Mesodermal cell (in vitro differentiated cells): ENCODE data around the gene TAOK3.

Experiments used
- H3K27ac ChIP-seq: 2 replicates; pipeline ENCODE4 v1.7.0; 2013; ENCODE audit warnings: mild to moderate bottlenecking, low read depth, low read length, moderate library complexity; ENCODE audit not compliant: severe bottlenecking
- H3K36me3 ChIP-seq: 2 replicates; pipeline ENCODE4 v1.7.1; 2013; ENCODE audit warnings: mild to moderate bottlenecking, low read length, moderate library complexity; ENCODE audit not compliant: control insufficient read depth, insufficient read depth
- H3K4me1 ChIP-seq: one replicate; pipeline ENCODE4 v1.7.1; 2013; ENCODE audit warnings: mild to moderate bottlenecking, low read length; ENCODE audit not compliant: insufficient read depth, control insufficient read depth, poor library complexity, severe bottlenecking
- H3K4me3 ChIP-seq: 2 replicates; pipeline ENCODE4 v1.7.0; 2013; ENCODE audit warnings: low read length, control low read depth, mild to moderate bottlenecking; ENCODE audit not compliant: insufficient read depth, poor library complexity, severe bottlenecking; ENCODE audit errors: extremely low read depth
- H3K9me3 ChIP-seq: 2 replicates; pipeline ENCODE4 v1.7.1; 2013; ENCODE audit warnings: mild to moderate bottlenecking, low read length, moderate library complexity; ENCODE audit not compliant: control insufficient read depth
- WGBS, 2 experiments: methylation state at CpG; one replicate each; pipeline ENCODE4 v1.1.5; 2013; ENCODE audit warnings: missing lambda C conversion rate in 2 of 2; ENCODE audit not compliant: insufficient coverage in 2 of 2; 5-methylcytosine and 5-hydroxymethylcytosine counted together

TAOK3 gene

DNA sequence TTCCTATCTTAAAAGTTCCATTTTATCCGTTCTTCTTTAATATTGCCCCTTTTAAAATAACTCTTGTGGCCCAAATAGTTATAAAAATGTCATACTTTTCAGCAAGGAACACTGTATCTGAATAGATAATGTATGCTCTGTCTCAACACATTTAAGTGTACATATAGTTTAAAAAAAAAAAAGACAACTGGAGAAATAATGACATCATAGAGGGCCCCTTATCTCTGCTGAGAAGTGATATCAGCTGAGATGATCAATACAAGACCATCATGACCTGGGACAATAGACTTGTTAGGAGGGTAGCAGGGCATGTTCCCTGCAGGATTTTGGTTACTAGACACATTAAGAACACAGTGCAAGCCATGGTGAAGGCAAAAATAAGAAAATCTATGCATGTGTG is 159.3 kb downstream of the TAOK3 start:
- WGBS, 2 experiments = no CpG with 5 or more reads among the region's 1 CpG
- Histone ChIP-seq H3K36me3 (no peaks in the 10 kb centered on the region), H3K27ac (no peak overlapping the region)

DNA sequence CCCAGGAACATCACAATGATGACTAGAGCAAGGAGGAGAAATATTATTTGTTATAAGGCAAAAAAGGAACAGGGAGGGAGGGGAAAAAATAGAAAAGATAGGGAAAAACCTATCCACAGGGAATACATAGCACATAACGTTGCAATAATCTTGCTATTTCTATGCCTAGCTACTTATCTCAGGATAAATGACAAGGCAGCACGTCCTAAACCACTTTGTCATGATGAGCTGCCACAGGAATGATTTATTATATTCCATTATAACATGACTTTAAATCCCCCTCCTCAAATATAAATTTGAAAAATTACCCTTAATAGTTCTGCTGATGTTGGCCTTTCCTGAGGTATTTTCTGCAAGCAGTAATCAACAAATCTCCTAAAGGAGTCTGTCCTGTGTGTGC is 160.1 kb downstream of the TAOK3 start:
- Histone ChIP-seq H3K36me3 (no peaks in the 10 kb centered on the region), H3K9me3 (no peaks in the 10 kb centered on the region), H3K4me1 (no peaks in the 10 kb centered on the region), H3K27ac (no peak overlapping the region), H3K4me3 (no peak overlapping the region)
- 80 to 88% methylated on average over 1 to 2 of the region's 2 CpGs for WGBS, 2 experiments

More for the DNA sequence above, 159.3 kb downstream of the TAOK3 start:
- Histone ChIP-seq H3K4me1 (no peaks in the 10 kb centered on the region), H3K4me3 (no peak overlapping the region), H3K9me3 (no peaks in the 10 kb centered on the region)

DNA sequence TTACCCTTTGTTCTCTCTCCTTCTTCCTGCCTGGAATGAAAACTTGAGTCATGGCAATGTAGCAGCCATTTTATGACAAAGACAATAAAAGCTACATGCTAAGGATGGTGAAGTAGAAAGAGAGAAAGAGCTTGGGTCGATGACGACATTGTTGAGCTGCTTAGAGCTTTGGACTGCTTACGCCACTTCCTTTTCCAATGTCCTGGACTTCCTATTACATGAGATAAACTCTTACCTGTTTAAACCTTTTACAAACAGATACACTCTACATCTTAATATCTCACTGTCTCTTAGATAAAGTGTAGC is 166.6 kb downstream of the TAOK3 start:
- Histone ChIP-seq H3K9me3 (no peaks in the 10 kb centered on the region), H3K27ac (no peak overlapping the region), H3K4me3 (no peak overlapping the region), H3K36me3 (no peaks in the 10 kb centered on the region), H3K4me1 (no peaks in the 10 kb centered on the region)
- 100% methylated on average over 2 of the region's 3 CpGs; no CpG with 5 or more reads in 1 of the 2 experiments for WGBS, 2 experiments

DNA sequence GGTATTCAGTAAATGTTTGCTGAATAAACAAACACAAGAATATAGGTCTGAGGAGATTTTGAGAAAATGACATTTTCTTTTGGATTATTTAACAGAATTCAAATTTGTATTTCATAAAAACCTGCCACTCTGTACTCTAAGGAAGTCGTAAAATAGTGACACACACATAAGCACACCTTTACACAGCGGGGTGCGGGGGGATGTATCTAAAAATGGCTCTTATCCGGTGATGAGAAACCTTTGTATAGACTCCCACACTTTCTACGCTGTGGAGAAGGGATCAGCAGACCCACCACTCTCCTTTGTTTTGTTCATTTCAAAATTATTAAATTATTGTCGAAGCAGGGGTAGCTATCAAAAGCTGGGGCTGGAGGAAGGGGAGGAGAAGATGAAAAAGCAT is 178.7 kb downstream of the TAOK3 start:
- WGBS, 2 experiments = 93 to 100% methylated on average over 1 to 3 of the region's 6 CpGs
- Histone ChIP-seq H3K27ac (no peak overlapping the region), H3K4me3 (no peak overlapping the region), H3K36me3 (no peaks in the 10 kb centered on the region), H3K4me1 (peaks cover 6% of the 10 kb centered on the region), H3K9me3 (no peaks in the 10 kb centered on the region)

DNA sequence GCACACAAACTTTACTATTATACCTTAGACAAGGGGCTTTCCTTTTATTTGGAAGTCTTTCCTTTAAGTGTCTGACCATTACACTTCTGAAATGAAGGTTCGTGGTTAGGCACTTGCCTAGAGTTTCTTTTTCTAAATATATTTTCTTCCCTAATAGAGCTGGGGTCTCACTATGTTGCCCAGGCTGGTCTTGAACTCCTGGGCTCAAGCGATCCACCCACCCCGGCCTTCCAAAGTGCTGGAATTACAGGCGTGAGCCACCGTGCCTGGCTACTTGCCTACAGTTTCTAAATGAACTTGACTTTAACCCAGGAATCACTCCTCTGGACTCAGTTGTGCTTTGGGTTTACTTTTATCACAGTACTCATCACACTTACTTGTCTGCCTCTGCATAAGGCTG is 179.2 kb downstream of the TAOK3 start:
- 90 to 94% methylated on average over 4 of the region's 5 CpGs for WGBS, 2 experiments
- H3K9me3 ChIP-seq = no peaks in the 10 kb centered on the region
- H3K36me3 ChIP-seq = no peaks in the 10 kb centered on the region
- H3K4me3 ChIP-seq = no peak overlapping the region
- no peak overlapping the region for H3K27ac ChIP-seq
- peaks cover 6% of the 10 kb centered on the region for H3K4me1 ChIP-seq

DNA sequence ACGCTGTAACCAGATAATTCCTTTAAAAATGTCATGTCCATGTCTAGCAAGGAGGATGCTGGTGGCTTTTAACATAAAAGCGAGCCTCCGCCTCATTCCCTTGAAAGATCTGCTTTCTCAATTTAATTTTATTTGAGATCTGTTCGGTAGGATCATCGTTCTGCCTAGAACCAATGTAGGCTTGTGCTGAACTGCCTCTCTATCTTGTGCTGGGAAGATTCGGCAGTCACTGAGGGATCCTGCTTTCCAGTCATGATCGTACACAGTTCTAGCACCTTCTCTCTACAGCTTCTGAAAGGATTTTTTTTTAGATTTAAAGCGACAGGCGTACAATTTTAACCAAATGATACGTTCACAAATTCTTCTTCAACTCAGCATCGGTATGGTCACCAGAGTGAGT is 182.4 kb downstream of the TAOK3 start:
- Histone ChIP-seq H3K4me1 (peaks cover 6% of the 10 kb centered on the region), H3K36me3 (no peaks in the 10 kb centered on the region), H3K4me3 (no peak overlapping the region), H3K27ac (peak overlapping the region; percentile 80), H3K9me3 (no peaks in the 10 kb centered on the region)
- 65 to 75% methylated on average over 8 to 9 of the region's 11 CpGs for WGBS, 2 experiments

DNA sequence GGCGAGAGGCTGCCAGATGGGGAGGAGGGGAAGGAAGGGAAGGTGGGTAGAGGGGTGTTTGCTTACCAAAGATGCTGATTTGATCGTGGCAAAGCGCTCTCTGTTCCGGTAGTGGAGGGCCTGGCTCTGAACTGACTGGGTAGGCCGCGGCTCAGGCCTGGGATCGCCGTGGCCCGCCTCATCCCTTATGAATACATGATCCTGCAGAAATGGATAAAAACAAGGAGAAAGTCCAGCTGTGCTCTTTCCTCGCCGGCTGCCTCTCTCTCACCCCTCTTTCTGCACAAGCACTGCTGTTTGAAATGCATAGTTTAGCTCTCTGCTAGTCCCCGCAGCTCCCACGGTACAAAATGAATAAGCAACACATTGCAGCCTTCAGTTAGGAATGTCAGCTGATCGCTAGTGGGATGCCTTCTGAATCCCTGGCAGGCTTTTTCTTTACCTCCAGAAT is 182.9 kb downstream of the TAOK3 start:
- peaks cover 6% of the 10 kb centered on the region for H3K4me1 ChIP-seq
- H3K36me3 ChIP-seq = no peaks in the 10 kb centered on the region
- 18 to 24% methylated on average over 6 to 10 of the region's 14 CpGs for WGBS, 2 experiments
- H3K27ac ChIP-seq = peak overlapping the region; percentile 80
- H3K9me3 ChIP-seq = no peaks in the 10 kb centered on the region
- peak overlapping the region; percentile 6 for H3K4me3 ChIP-seq

DNA sequence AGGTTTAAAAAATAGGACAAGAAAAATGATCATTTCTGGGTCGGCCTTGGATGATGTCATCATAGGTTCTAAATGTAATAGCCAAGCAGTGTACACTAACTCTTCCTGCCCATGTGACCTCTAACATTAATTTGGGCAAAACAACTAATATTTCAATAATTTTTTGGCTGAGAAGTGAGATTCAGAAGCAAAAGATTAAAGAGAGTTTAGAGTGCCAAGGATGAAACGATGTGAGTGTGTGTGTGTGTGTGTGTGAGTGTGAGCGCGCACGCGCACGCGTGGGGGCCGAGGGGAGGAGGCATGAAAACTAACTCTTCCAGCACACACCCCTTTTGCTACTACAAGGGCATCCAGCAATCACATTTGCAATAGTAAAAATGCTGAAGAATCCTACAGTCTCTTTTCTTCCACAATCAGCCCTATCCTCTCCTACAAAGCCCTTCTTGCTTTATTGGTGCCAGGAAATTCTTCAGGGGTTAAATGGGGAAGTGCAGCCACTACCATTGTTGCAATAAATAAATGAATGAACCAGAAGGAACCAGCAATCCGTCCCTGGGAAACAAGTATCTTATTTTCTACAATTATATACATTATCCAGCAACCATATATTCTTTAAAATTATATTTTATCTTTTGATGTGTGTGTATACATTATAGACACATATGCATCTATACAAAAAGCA is 183.9 kb downstream of the TAOK3 start:
- Histone ChIP-seq H3K4me1 (peaks cover 6% of the 10 kb centered on the region), H3K27ac (no peak overlapping the region), H3K9me3 (no peaks in the 10 kb centered on the region), H3K4me3 (no peak overlapping the region), H3K36me3 (no peaks in the 10 kb centered on the region)
- WGBS, 2 experiments = no CpG with 5 or more reads among the region's 10 CpGs

DNA sequence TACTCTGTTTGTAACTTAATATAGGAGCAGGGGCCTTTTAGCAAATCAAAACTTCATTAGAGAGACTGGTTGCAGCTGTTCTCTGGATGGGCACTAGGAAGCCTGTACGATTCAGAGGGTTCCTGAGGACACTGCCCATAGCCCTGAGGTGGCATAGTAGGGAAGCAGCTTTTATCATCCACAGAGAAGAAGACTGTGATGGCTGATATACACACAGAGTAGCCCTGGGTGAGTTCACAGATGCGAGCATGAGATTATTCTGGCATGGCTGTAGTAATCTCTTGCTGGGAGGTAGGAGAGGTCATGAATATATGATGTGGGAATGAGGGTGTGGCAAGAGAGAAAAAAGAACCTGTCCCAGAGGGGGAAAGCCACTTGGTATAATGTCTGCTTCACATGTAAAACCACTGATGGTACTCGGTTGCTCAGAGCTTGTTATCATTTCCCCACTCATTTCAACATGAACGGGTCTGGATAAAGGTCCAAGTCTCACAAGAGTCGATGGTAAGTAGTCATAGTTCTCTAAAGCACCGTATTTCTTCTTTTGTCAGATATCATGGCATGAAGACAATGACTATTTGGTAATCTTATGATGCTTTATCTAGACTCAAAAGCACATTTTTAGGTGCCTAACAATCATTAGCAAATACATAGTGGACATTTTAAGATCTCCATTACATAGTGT is 184.8 kb downstream of the TAOK3 start:
- 88 to 94% methylated on average over 4 to 6 of the region's 6 CpGs for WGBS, 2 experiments
- Histone ChIP-seq H3K36me3 (no peaks in the 10 kb centered on the region), H3K4me1 (peaks cover 6% of the 10 kb centered on the region), H3K9me3 (no peaks in the 10 kb centered on the region), H3K4me3 (no peak overlapping the region), H3K27ac (no peak overlapping the region)

DNA sequence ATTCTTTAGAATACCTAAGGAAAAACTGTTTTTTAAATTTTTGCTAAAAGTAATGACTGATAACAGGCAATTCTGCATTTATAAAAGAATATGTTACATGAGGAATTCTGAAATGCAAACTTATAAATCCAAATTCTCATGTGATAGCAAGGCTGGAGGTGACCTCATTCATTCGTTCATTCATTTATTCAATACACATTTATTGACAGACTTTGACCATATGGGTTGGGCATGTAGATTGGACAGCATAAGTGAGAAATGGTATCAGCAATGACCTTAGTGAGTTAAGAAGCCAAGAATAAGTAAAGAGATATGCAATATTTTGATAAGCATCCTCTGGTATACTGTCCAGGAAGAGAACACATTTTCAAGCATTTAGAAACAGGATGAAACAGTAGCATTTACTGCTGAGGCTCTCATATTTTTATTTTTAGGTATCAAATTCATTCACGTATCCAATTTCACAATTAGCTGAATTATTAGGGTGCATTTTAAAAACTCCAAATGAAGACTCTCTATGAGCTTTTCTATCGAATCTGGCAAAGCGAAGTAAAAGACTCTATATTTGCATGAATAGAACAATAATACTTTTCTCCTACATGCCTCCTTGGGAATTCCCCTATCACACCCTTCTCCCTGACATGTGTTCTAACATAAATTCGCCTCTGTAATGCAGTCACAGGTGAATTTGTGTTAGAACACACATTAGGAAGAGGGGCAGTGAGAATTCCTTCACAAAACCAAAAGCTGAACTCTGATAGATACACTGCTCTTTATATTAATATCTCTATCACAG is 186.9 kb downstream of the TAOK3 start:
- WGBS, 2 experiments = 84% methylated on average over 3 of the region's 5 CpGs; no CpG with 5 or more reads in 1 of the 2 experiments

DNA sequence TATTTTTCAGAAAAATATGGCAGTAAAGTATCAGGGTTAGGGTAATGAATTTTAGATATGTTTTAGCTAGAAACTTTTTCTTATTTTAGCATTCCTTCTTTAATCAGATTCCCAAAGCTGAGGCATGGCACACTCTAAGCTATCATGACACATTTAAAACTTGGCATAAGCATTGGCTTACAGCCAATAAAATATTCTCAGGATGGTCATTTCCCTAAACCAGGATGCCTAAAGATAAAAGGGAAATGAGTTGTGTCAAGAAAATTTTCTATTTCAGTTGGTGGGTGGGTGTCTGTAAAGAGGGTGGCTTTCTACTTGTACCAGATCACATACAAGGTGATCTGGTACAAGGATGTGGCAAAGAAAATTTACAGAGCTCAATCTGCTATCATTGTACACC is 189.0 kb downstream of the TAOK3 start:
- no peaks in the 10 kb centered on the region for H3K4me1 ChIP-seq
- H3K9me3 ChIP-seq = no peaks in the 10 kb centered on the region
- no peak overlapping the region for H3K4me3 ChIP-seq
- H3K36me3 ChIP-seq = no peaks in the 10 kb centered on the region
- no peak overlapping the region for H3K27ac ChIP-seq

More for the DNA sequence above, 186.9 kb downstream of the TAOK3 start:
- H3K27ac ChIP-seq = no peak overlapping the region
- no peak overlapping the region for H3K4me3 ChIP-seq
- H3K9me3 ChIP-seq = no peaks in the 10 kb centered on the region
- H3K4me1 ChIP-seq = peaks cover 6% of the 10 kb centered on the region
- H3K36me3 ChIP-seq = no peaks in the 10 kb centered on the region
